Kidney epithelial cell (primary cell): ENCODE measurements around the gene NPLOC4. TPM values are rescaled to one million over a fixed set of nuclear protein-coding genes. Genes with fewer than 3 reads are reported as not detected.

Experiments used
- DNase-seq: peaks from one replicate; pipeline ENCODE4 v3.0.0-alpha.2; 2010; ENCODE audit warnings: low read depth
- H3K27me3 ChIP-seq: 2 replicates; pipeline ENCODE4 v1.6.0; 2011; ENCODE audit warnings: low read length; ENCODE audit not compliant: control insufficient read depth, insufficient read depth
- H3K36me3 ChIP-seq: 2 replicates; pipeline ENCODE4 v1.5.1; 2011; ENCODE audit warnings: low read length; ENCODE audit not compliant: control insufficient read depth, insufficient read depth
- H3K4me3 ChIP-seq: 2 replicates; pipeline ENCODE4 v1.5.1; 2011; ENCODE audit warnings: low read depth, mild to moderate bottlenecking, control low read depth, low read length
- CTCF ChIP-seq: IDR thresholded peaks from 2 replicates; pipeline ENCODE4 v1.5.1; 2011; ENCODE audit warnings: mild to moderate bottlenecking, moderate library complexity, low read length, control low read depth, inconsistent platforms; ENCODE audit not compliant: insufficient read depth, poor library complexity, severe bottlenecking
- total RNA-seq: library from RNA; depleted of rRNA; stranded (reverse); fragments of >200 nt; gene quantifications from 2 replicates; pipeline ENCODE4 v1.2.3, GENCODE V29; 2015

Gene NPLOC4
- total RNA-seq, 1 donor from 2014 or later: 61.4 TPM

- no peak for DNase-seq
- H3K27me3 ChIP-seq: no peaks in the 10 kb centered on the region
- H3K36me3 ChIP-seq: no peaks in the 10 kb centered on the region
- peak overlapping the region; percentile 64 for H3K4me3 ChIP-seq
- TF ChIP-seq CTCF: no peak
These were observed 85.3 kb downstream of the NPLOC4 start for GRCh38 chr17:81551458-81552243.

DNA sequence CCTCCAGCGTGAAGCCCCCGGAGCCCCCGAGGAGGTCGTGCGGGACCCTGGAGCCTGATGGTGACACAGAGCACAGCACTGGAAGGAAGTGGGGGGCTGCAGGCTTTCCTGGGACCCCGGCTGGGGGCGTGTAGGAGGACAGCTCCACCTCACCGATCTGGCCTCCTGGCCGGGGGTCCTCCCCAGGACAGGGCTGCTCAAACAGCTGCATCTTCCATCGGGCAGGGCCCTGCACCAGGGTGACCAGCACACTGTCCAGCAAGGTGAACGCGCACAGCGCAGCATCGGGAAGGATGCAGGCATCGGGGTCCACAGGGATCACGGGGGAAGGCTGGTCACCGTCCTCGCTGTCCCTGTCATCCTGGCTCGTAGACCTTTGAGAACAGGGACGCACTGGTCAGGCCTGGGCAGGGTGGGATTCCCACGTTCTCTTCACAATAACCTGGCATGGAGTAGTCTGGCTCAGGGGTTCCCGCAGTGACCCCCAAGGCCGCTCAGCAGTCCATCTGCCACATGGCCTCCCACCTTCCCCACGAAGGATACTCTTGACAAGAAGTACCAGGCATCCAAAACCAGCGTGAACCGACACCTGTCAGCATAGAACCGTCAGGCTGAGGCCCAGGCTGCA lies 86.0 kb downstream of the NPLOC4 start:
- H3K27me3 ChIP-seq: no peaks in the 10 kb centered on the region
- no peak for TF ChIP-seq CTCF
- no peak for DNase-seq

GRCh38 chr17:81550285-81550684 lies 86.6 kb downstream of the NPLOC4 start:
- Histone ChIP-seq H3K4me3 (no peak overlapping the region), H3K36me3 (no peaks in the 10 kb centered on the region), H3K27me3 (no peaks in the 10 kb centered on the region)
- no peak for TF ChIP-seq CTCF
- DNase-seq: no peak

More for the DNA sequence above, 86.0 kb downstream of the NPLOC4 start:
- Histone ChIP-seq H3K4me3 (peak overlapping the region; percentile 64), H3K36me3 (no peaks in the 10 kb centered on the region)

- no peak for DNase-seq
- Histone ChIP-seq H3K27me3 (no peaks in the 10 kb centered on the region), H3K4me3 (no peak overlapping the region), H3K36me3 (no peaks in the 10 kb centered on the region)
- TF ChIP-seq CTCF: no peak
These were observed 87.1 kb downstream of the NPLOC4 start for GRCh38 chr17:81549826-81550225.

DNA sequence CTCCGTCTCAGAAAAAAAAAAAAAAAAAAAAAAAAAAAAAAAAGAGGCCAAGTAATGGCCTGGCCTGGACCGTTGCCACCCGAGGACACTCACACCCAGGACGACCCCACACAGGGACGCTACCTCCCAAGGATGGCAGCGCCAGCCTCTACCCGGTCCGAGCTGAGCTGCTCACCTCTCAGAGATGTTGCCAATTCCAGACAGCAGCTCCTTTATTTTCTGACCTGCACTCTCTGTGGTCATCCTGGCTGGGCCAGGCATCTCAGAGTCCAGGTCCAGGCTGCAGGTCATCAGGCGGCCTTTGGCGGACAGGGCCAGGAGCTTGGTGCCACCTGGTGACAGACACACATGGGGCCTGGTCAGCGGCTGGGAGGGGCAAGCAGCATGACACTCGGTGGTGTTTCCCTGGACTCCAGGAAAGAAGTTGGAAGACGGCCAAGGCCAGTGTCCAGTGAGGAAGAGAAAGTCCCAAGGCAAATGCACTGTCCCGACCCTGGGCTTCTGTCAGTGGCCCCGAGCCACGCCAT lies 87.8 kb downstream of the NPLOC4 start:
- Histone ChIP-seq H3K27me3 (no peaks in the 10 kb centered on the region), H3K36me3 (no peaks in the 10 kb centered on the region), H3K4me3 (no peak overlapping the region)
- no peak for DNase-seq
- no peak for TF ChIP-seq CTCF
